Endothelial cell of umbilical vein (primary cell): ENCODE results near the gene PRR23A.

Source experiments
- CTCF ChIP-seq, 2 donors: IDR thresholded peaks; 1 replicate in 1 of 2; 2 replicates in 1 of 2; pipeline ENCODE4 v1.5.1; 2011; ENCODE audit warnings: low read length in 2 of 2, mild to moderate bottlenecking in 2 of 2, moderate library complexity in 2 of 2, control low read depth in 1 of 2, inconsistent platforms in 1 of 2, low read depth in 1 of 2; ENCODE audit not compliant: insufficient read depth in 1 of 2; ENCODE audit errors: extremely low read depth in 1 of 2
- EZH2 ChIP-seq: IDR thresholded peaks from 2 replicates; pipeline ENCODE4 v1.6.1; 2012; ENCODE audit warnings: borderline replicate concordance, low read depth, mild to moderate bottlenecking, moderate library complexity, low read length, inconsistent platforms; ENCODE audit not compliant: severe bottlenecking
- FOS ChIP-seq: IDR thresholded peaks from 2 replicates; pipeline ENCODE4 v1.6.1; 2011; ENCODE audit warnings: mild to moderate bottlenecking, low read length, moderate library complexity, borderline replicate concordance; ENCODE audit not compliant: insufficient read depth
- GATA2 ChIP-seq: IDR thresholded peaks from 2 replicates; pipeline ENCODE4 v1.7.0; 2011; ENCODE audit warnings: low read depth, mild to moderate bottlenecking, moderate library complexity, mixed read lengths, low read length; ENCODE audit not compliant: insufficient read length, insufficient read depth
- JUN ChIP-seq: IDR thresholded peaks from 2 replicates; pipeline ENCODE4 v1.6.1; 2011; ENCODE audit warnings: borderline replicate concordance, low read depth; ENCODE audit not compliant: insufficient read length, insufficient read depth
- MAX ChIP-seq: IDR thresholded peaks from 2 replicates; pipeline ENCODE4 v1.6.1; 2011; ENCODE audit not compliant: insufficient read depth, insufficient read length
- MYC ChIP-seq: IDR thresholded peaks from one replicate; pipeline ENCODE4 v1.6.1; 2011; ENCODE audit warnings: mild to moderate bottlenecking, low read depth, low read length
- POLR2A ChIP-seq: IDR thresholded peaks from 2 replicates; pipeline ENCODE4 v1.6.1; 2012; ENCODE audit warnings: low read depth, mild to moderate bottlenecking, control low read depth, low read length
- POLR2AphosphoS5 ChIP-seq: IDR thresholded peaks from 2 replicates; pipeline ENCODE4 v1.6.1; 2012; ENCODE audit warnings: low read depth, mild to moderate bottlenecking, control low read depth, low read length, moderate library complexity; ENCODE audit not compliant: insufficient read depth

- TF ChIP-seq MYC (no peak), CTCF (IDR thresholded peaks at IDR 0.05; ENCODE audit: extremely low read depth in 1 of 2, insufficient read depth in 1 of 2, low read depth in 1 of 2, low read length in 2 of 2) (no peak), POLR2A (no peak), MAX (no peak), POLR2AphosphoS5 (no peak), FOS (no peak), JUN (no peak), EZH2 (no peak), GATA2 (no peak)
Observed at GRCh38 chr3:139052802-139053600, 46.9 kb upstream of the PRR23A start.
